ENCODE results near the gene TPSG1. TPM values are rescaled to one million over a fixed set of nuclear protein-coding genes. Genes with fewer than 3 reads are reported as not detected.
"Not testable (repeated sequence)": the region's sequence is repeated elsewhere in the genome, so short reads cannot be mapped to it uniquely, and the experiment has no call there.

Gene TPSG1
- total RNA-seq, 4 donors from 2014 or later, result 1.5 TPM; not detected in 3

GRCh38 chr16:1188432-1189189, 36.5 kb downstream of the TPSG1 start:
- DNase-seq, result peak in 1 of 2 donors; percentile 50
- intact Hi-C loops (cut with DNase I; ENCODE audit: low total_unique reads), result no loop called here
- H3K27ac ChIP-seq, result no peak overlapping the region
- H3K36me3 ChIP-seq, result no peaks in the 10 kb centered on the region
- no peaks in the 10 kb centered on the region for H3K27me3 ChIP-seq
- no peak for TF ChIP-seq POLR2A (IDR thresholded peaks at IDR 0.05)
- TF ChIP-seq, protein P1, sequence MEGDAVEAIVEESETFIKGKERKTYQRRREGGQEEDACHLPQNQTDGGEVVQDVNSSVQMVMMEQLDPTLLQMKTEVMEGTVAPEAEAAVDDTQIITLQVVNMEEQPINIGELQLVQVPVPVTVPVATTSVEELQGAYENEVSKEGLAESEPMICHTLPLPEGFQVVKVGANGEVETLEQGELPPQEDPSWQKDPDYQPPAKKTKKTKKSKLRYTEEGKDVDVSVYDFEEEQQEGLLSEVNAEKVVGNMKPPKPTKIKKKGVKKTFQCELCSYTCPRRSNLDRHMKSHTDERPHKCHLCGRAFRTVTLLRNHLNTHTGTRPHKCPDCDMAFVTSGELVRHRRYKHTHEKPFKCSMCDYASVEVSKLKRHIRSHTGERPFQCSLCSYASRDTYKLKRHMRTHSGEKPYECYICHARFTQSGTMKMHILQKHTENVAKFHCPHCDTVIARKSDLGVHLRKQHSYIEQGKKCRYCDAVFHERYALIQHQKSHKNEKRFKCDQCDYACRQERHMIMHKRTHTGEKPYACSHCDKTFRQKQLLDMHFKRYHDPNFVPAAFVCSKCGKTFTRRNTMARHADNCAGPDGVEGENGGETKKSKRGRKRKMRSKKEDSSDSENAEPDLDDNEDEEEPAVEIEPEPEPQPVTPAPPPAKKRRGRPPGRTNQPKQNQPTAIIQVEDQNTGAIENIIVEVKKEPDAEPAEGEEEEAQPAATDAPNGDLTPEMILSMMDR (IDR thresholded peaks at IDR 0.05), result no peak
- peaks cover 0 to 7% of the 10 kb centered on the region in 2 donors for H3K4me1 ChIP-seq
- H3K9me3 ChIP-seq, result no peaks in the 10 kb centered on the region
- no peak overlapping the region for H3K4me3 ChIP-seq

DNA sequence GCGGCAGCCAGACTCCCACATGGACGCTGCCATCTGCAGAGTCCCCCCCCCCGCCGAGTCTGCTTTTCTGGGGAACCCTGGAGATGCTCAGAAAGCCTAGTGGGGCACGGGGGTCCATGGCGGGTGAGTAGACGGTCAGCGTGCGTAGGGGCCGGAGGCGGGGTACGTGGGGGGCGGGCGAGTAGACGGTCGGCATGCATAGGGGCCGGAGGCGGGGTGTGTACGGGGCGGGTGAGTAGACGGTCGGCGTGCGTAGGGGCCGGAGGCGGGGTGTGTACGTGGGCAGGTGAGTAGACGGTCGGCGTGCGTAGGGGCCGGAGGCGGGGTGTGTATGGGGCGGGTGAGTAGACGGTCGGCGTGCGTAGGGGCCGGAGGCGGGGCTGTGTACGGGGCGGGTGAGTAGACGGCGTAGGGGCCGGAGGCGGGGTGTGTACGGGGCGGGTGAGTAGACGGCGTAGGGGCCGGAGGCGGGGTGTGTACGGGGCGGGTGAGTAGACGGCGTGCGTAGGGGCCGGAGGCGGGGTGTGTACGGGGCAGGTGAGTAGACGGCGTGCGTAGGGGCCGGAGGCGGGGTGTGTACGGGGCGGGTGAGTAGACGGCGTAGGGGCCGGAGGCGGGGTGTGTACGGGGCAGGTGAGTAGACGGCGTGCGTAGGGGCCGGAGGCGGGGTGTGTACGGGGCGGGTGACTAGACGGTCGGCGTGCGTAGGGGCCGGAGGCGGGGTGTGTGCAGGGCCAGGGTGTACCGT, 39.4 kb downstream of the TPSG1 start:
- H3K4me1 ChIP-seq, result peaks cover 0 to 27% of the 10 kb centered on the region in 2 donors
- H3K27me3 ChIP-seq; DNase-seq; H3K27ac ChIP-seq; H3K9me3 ChIP-seq; intact Hi-C loops (cut with DNase I; ENCODE audit: low total_unique reads); H3K4me3 ChIP-seq; H3K36me3 ChIP-seq: not testable (repeated sequence)

DNA sequence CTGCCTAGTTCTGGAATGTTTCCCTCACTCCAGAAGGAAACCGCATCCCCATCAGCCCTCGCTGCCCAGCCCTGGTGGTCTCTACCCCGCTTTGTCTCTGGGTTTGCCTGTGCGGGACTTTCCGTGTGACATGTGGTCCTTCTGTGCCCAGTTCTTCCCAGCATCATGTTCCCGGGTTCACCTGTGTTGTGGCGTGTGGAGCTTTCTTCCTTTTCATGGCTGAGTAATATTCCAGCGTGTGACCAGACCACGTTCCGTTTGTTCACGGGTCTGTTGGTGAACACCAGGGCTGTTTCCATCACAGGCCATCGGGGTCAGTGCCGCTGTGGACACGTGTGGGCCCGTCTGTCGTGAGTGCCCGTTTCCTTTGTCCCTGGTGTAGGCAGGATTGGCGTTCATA, 40.1 kb downstream of the TPSG1 start:
- no peak for TF ChIP-seq POLR2A (IDR thresholded peaks at IDR 0.05)
- TF ChIP-seq, protein P1 (IDR thresholded peaks at IDR 0.05), result no peak
- H3K4me3 ChIP-seq, result no peak overlapping the region
- intact Hi-C loops (cut with DNase I; ENCODE audit: low total_unique reads), result no loop called here
- H3K27me3 ChIP-seq, result no peaks in the 10 kb centered on the region
- DNase-seq, result no peak
- H3K36me3 ChIP-seq, result no peaks in the 10 kb centered on the region
- H3K27ac ChIP-seq, result no peak overlapping the region
- no peaks in the 10 kb centered on the region for H3K9me3 ChIP-seq
- H3K4me1 ChIP-seq, result peaks cover 0 to 31% of the 10 kb centered on the region in 2 donors

DNA sequence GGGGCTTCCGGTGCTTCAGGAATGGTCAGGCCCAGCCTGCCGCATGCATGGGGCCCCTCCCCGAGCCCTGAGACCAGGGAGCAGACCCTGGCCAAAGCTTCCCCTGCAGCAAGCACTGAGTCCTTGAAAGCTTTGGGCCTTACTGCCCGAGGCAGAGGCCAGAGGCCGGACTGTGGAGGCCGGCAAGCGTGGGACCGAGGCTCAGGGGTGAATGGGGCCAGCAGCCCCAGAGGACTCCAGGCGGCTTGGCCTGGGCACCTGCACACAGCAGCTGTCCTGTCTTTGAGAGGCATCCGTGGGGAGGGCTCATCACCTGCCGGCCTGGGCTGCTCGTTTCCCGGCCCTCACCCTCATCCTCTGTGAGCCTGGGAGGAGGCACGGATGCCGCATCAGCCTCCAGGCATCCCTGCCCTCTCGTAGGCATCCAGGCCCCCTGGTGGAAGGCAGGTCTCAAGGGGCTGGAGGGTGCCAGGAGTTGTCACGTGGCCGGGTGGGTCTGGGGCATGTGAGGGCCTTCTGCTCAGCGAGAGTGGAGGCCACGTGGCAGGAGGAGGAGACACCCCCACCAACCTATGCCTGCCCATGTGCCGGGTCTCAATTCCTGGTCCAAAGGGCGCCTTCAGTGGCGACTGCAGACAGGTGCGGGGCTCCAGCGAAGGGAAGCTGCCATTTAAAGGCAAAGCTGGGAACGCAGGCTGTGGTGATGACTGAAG, 40.8 kb downstream of the TPSG1 start:
- no peaks in the 10 kb centered on the region for H3K27me3 ChIP-seq
- no peak overlapping the region for H3K4me3 ChIP-seq
- intact Hi-C loops (cut with DNase I; ENCODE audit: low total_unique reads), result no loop called here
- peak overlapping the region in 1 of 2 donors; percentile 86 for H3K27ac ChIP-seq
- H3K9me3 ChIP-seq, result no peaks in the 10 kb centered on the region
- no peaks in the 10 kb centered on the region for H3K36me3 ChIP-seq
- peak; percentile 43 for DNase-seq
- no peak for TF ChIP-seq POLR2A (IDR thresholded peaks at IDR 0.05)
- TF ChIP-seq, protein P1 (IDR thresholded peaks at IDR 0.05), result peak in 2 of 4 experiments; percentile 6 to 13
- H3K4me1 ChIP-seq, result peaks cover 0 to 31% of the 10 kb centered on the region in 2 donors

DNA sequence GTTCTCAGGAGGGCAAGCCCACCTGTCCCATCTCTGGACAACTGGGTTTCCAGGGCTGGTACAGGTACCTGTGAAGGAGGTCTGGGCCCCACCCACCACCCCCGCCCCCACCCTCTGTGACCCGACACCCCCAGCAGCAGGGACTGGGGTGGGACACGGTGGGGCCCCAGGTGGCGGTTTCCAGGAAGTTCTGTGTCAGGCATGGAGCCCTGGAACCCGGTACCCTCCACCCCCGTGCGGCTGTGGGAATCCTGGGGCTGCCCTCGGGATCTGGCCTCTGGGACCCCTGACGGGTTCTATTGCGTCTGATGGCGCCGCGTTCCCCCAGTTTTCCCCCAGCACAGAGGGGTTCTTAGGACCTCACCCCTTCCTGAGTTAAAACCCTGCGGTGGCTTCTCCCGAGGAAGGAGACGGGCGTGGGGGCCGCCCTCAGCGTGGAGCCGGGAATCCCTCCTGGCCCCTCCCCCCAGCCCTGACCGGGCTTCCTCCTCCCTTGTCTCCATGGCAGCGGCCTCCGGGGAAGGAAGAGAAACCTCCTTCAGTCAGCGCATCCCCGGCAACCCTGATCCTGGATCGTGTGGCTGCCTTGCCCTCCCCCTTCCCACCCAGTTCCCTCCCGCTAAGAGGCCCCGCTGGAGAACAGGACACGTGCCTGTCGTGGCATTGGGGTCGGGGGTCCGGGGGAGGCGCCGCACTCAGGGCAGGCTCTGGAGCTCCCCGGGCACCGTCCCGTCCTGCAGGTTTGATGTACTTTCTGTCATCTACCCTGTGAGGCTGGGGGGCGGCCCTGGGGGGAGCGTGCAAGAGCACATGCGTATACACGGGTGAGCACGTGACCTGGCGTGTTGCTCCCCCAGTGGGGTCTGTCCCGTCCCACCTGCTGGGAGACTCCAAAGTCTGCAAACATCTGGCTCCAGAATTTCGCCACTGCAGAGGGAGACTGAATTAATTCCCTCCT, 41.8 kb downstream of the TPSG1 start:
- no peaks in the 10 kb centered on the region for H3K27me3 ChIP-seq
- peak overlapping the region in 1 of 2 donors; percentile 20 for H3K4me3 ChIP-seq
- H3K4me1 ChIP-seq, result peaks cover 0 to 31% of the 10 kb centered on the region in 2 donors
- TF ChIP-seq, protein P1 (IDR thresholded peaks at IDR 0.05), result no peak
- no peak for TF ChIP-seq POLR2A (IDR thresholded peaks at IDR 0.05)
- DNase-seq, result peak; percentile 83 to 87
- H3K9me3 ChIP-seq, result no peaks in the 10 kb centered on the region
- peak overlapping the region; percentile 86 to 87 for H3K27ac ChIP-seq
- H3K36me3 ChIP-seq, result no peaks in the 10 kb centered on the region
- intact Hi-C loops (cut with DNase I; ENCODE audit: low total_unique reads), result no loop called here

Measured in uterus (tissue), 4 donors.